GM12875 (cell line): ENCODE measurements around the gene PLPPR1.

ENCODE experiments used
- H3K4me3 ChIP-seq: one replicate; pipeline ENCODE4 v1.5.1; 2011; ENCODE audit warnings: low read depth, low read length, control low read depth
- TF ChIP-seq, protein P1 (sequence below): IDR thresholded peaks from 2 replicates; pipeline ENCODE4 v1.5.1; 2011; ENCODE audit warnings: low read depth, mild to moderate bottlenecking, control low read depth, inconsistent platforms, low read length, moderate library complexity, borderline replicate concordance; ENCODE audit not compliant: insufficient read depth

PLPPR1 gene

GRCh38 chr9:101131326-101131725 lies 102.8 kb downstream of the PLPPR1 start:
- H3K4me3 ChIP-seq, result no peak overlapping the region
- TF ChIP-seq, protein P1, sequence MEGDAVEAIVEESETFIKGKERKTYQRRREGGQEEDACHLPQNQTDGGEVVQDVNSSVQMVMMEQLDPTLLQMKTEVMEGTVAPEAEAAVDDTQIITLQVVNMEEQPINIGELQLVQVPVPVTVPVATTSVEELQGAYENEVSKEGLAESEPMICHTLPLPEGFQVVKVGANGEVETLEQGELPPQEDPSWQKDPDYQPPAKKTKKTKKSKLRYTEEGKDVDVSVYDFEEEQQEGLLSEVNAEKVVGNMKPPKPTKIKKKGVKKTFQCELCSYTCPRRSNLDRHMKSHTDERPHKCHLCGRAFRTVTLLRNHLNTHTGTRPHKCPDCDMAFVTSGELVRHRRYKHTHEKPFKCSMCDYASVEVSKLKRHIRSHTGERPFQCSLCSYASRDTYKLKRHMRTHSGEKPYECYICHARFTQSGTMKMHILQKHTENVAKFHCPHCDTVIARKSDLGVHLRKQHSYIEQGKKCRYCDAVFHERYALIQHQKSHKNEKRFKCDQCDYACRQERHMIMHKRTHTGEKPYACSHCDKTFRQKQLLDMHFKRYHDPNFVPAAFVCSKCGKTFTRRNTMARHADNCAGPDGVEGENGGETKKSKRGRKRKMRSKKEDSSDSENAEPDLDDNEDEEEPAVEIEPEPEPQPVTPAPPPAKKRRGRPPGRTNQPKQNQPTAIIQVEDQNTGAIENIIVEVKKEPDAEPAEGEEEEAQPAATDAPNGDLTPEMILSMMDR, result no peak

- TF ChIP-seq, protein P1, result no peak
- no peak overlapping the region for H3K4me3 ChIP-seq
Measured at GRCh38 chr9:101132801-101133200, 104.3 kb downstream of the PLPPR1 start.

- TF ChIP-seq, protein P1, result no peak
- no peak overlapping the region for H3K4me3 ChIP-seq
Measured at GRCh38 chr9:101138509-101138908, 110.0 kb downstream of the PLPPR1 start.

- H3K4me3 ChIP-seq, result no peak overlapping the region
- TF ChIP-seq, protein P1, result no peak
Measured at GRCh38 chr9:101139082-101139481, 110.6 kb downstream of the PLPPR1 start.

- TF ChIP-seq, protein P1, result no peak
- H3K4me3 ChIP-seq, result no peak overlapping the region
Measured at GRCh38 chr9:101140764-101141163, 112.2 kb downstream of the PLPPR1 start.

- H3K4me3 ChIP-seq, result no peak overlapping the region
- TF ChIP-seq, protein P1, result no peak
Measured at GRCh38 chr9:101146508-101146907, 118.0 kb downstream of the PLPPR1 start.

- no peak overlapping the region for H3K4me3 ChIP-seq
Measured at GRCh38 chr9:101148344-101148743, 119.8 kb downstream of the PLPPR1 start.

More at GRCh38 chr9:101148344-101148743, 119.8 kb downstream of the PLPPR1 start:
- TF ChIP-seq, protein P1, result no peak
